B cell (primary cell): ENCODE results near the gene MAP4K4. TPM values are rescaled to one million over a fixed set of nuclear protein-coding genes. Genes with fewer than 3 reads are reported as not detected.

Source experiments
- ATAC-seq: fragments of 200-7000 bp; cut with Tn5 transposase; one replicate; pipeline ENCODE4 v1.10.0; 2021; ENCODE audit warnings: low read depth, mild to moderate bottlenecking, moderate number of reproducible peaks, moderate library complexity
- CTCF ChIA-PET: fragments of 350-600 bp; sonication (Branson Sonifier 250); formaldehyde crosslinking; loops from one replicate; lab custom pipeline; 2021; ENCODE audit warnings: antibody characterized with exemption, inconsistent platforms; lab: Charles Lee
- POLR2A ChIA-PET: fragments of 350-600 bp; sonication (Branson Sonifier 250); formaldehyde crosslinking; loops from one replicate; lab custom pipeline; 2021; ENCODE audit warnings: antibody characterized with exemption; lab: Charles Lee
- DNase-seq: peaks from one replicate; pipeline ENCODE4 v3.0.0; 2013
- H2AFZ ChIP-seq: 2 replicates; pipeline ENCODE4 v1.6.1; 2012; ENCODE audit warnings: mild to moderate bottlenecking, low read depth, low read length; ENCODE audit not compliant: insufficient read depth, poor library complexity, severe bottlenecking
- H3K27ac ChIP-seq, 2 donors: 1 replicate in 1 of 2; 2 replicates in 1 of 2; pipeline ENCODE4 v1.5.1; 2012 to 2013; ENCODE audit warnings: low read length in 2 of 2, mild to moderate bottlenecking in 2 of 2, moderate library complexity in 1 of 2
- H3K27me3 ChIP-seq, 4 experiments: fragments of 200-600 bp in 1 of 4; sonication (generic) in 1 of 4; replicated peaks in 1 of 4; 1 replicate in 2 of 4; 2 replicates in 2 of 4; pipeline versions ENCODE4 v1.6.1 to v1.7.0; 2013 to 2016; ENCODE audit warnings: low read length in 3 of 4, mild to moderate bottlenecking in 2 of 4, mixed read lengths in 1 of 4, moderate library complexity in 1 of 4; ENCODE audit not compliant: insufficient read depth in 4 of 4, control insufficient read depth in 3 of 4; ENCODE audit errors: control extremely low read depth in 1 of 4
- H3K36me3 ChIP-seq, 2 experiments: replicated peaks in 1 of 2; 1 replicate in 1 of 2; 2 replicates in 1 of 2; pipeline versions ENCODE4 v1.6.1 to v1.7.1; 2013; ENCODE audit warnings: low read length in 1 of 2; ENCODE audit not compliant: insufficient read depth in 2 of 2, control insufficient read depth in 1 of 2; ENCODE audit errors: control extremely low read depth in 1 of 2, extremely low read depth in 1 of 2
- H3K4me1 ChIP-seq, 2 donors: fragments of 200-600 bp in 1 of 2; sonication (generic) in 1 of 2; 1 replicate in 1 of 2; 2 replicates in 1 of 2; pipeline versions ENCODE4 v1.5.1 to v1.6.1; 2013 to 2017; ENCODE audit warnings: low read length in 2 of 2; ENCODE audit not compliant: control insufficient read depth in 2 of 2, insufficient read depth in 2 of 2
- H3K4me2 ChIP-seq: replicated peaks from 2 replicates; pipeline ENCODE3; 2012; ENCODE audit warnings: mild to moderate bottlenecking, low read depth, low read length; ENCODE audit not compliant: poor library complexity, severe bottlenecking
- H3K4me3 ChIP-seq, 5 experiments: fragments of 200-600 bp in 1 of 5; sonication (generic) in 1 of 5; 1 replicate in 3 of 5; 2 replicates in 2 of 5; pipeline versions ENCODE4 v1.5.1 to v1.7.0; 2011 to 2016; ENCODE audit warnings: low read length in 4 of 5, mild to moderate bottlenecking in 4 of 5, low read depth in 2 of 5, control low read depth in 1 of 5, moderate library complexity in 1 of 5; ENCODE audit not compliant: insufficient read depth in 1 of 5; ENCODE audit errors: control extremely low read depth in 1 of 5, extremely low read depth in 1 of 5
- H3K79me2 ChIP-seq: fragments of 200-600 bp; sonication (generic); one replicate; pipeline ENCODE4 v1.6.0; 2016; ENCODE audit warnings: low read length; ENCODE audit not compliant: control insufficient read depth, insufficient read depth
- H3K9ac ChIP-seq: fragments of 200-600 bp; sonication (generic); 2 replicates; pipeline ENCODE4 v1.6.1; 2017; ENCODE audit warnings: mild to moderate bottlenecking, low read length, moderate library complexity
- H3K9me3 ChIP-seq, 3 donors: one replicate each; pipeline versions ENCODE4 v1.6.1 to v1.7.1; 2013; ENCODE audit warnings: low read length in 2 of 3; ENCODE audit not compliant: control insufficient read depth in 2 of 3, insufficient read depth in 1 of 3; ENCODE audit errors: control extremely low read depth in 1 of 3
- H4K20me1 ChIP-seq: 2 replicates; pipeline ENCODE4 v1.6.0; 2012; ENCODE audit warnings: mild to moderate bottlenecking, low read length; ENCODE audit not compliant: insufficient read depth, control insufficient read depth, poor library complexity, severe bottlenecking
- H3K27ac Mint-ChIP-seq: one replicate; pipeline ENCODE4 v1.8.0; 2021; ENCODE audit warnings: mixed read lengths
- H3K27me3 Mint-ChIP-seq: one replicate; pipeline ENCODE4 v1.8.0; 2021; ENCODE audit warnings: mixed read lengths
- H3K4me1 Mint-ChIP-seq: one replicate; pipeline ENCODE4 v1.8.0; 2021; ENCODE audit warnings: mixed read lengths
- H3K4me3 Mint-ChIP-seq: one replicate; pipeline ENCODE4 v1.8.0; 2021; ENCODE audit warnings: mixed read lengths
- H3K9me3 Mint-ChIP-seq: one replicate; pipeline ENCODE4 v1.8.0; 2022; ENCODE audit warnings: mixed read lengths; ENCODE audit not compliant: insufficient read depth
- CTCF ChIP-seq: fragments of 200-600 bp; IDR thresholded peaks from one replicate; pipeline ENCODE4 v1.8.0; 2022; ENCODE audit warnings: antibody characterized with exemption, mild to moderate bottlenecking
- EZH2 ChIP-seq: IDR thresholded peaks from 2 replicates; pipeline ENCODE4 v1.6.1; 2012; ENCODE audit warnings: borderline replicate concordance, low read depth, mild to moderate bottlenecking, moderate library complexity, low read length; ENCODE audit not compliant: insufficient read depth, poor library complexity, severe bottlenecking
- WGBS: methylation state at CpG from one replicate; pipeline ENCODE4 v1.1.5; 2013; ENCODE audit warnings: missing lambda C conversion rate; ENCODE audit not compliant: insufficient coverage; 5-methylcytosine and 5-hydroxymethylcytosine counted together
- intact Hi-C: fragments of 100-400 bp; cut with micrococcal nuclease; formaldehyde crosslinking; loops from one replicate; pipeline ENCODE4 v1.10.0; 2022
- polyA plus RNA-seq: library from polyadenylated mRNA; depleted of rRNA; stranded (reverse); fragments of >200 nt; gene quantifications from 2 replicates; pipeline ENCODE4 v1.2.3, GENCODE V29; 2012
- total RNA-seq, 2 donors: library from RNA; stranded (reverse); fragments of 120-200 nt in 1 of 2; gene quantifications; 1 replicate in 1 of 2; 2 replicates in 1 of 2; pipeline versions ENCODE4 v1.2.3 to v1.2.4, GENCODE V29; 2013 to 2022

MAP4K4 gene
- total and polyA plus RNA-seq, 2 donors (not counting 1 experiment from before 2014, with no cell fraction given) = 54.8 to 280 TPM

- no peak overlapping the region for H3K4me2 ChIP-seq
- ChIA-PET POLR2A (no interaction called here), CTCF (interaction anchor here (0.5 to 2.7 kb wide), 2 partner anchors 26 to 147 kb away, joined by 3 to 13 read pairs; no protein-coding TSS in a partner anchor)
- no peaks in the 10 kb centered on the region for H3K27me3 Mint-ChIP-seq
- no peak overlapping the region for H3K9ac ChIP-seq
- no peaks in the 10 kb centered on the region for H3K4me1 ChIP-seq
- no peaks in the 10 kb centered on the region for H3K27me3 ChIP-seq
- peaks cover 14% of the 10 kb centered on the region for H3K79me2 ChIP-seq
- H3K4me1 Mint-ChIP-seq = no peaks in the 10 kb centered on the region
- intact Hi-C loops = no loop called here
- no peak overlapping the region for H3K27ac Mint-ChIP-seq
- DNase-seq (no peak), ATAC-seq (no peak)
- H2AFZ ChIP-seq = no peak overlapping the region
- peaks cover 32% of the 10 kb centered on the region for H4K20me1 ChIP-seq
- no peak overlapping the region for H3K4me3 Mint-ChIP-seq
- H3K9me3 Mint-ChIP-seq = no peaks in the 10 kb centered on the region
- TF ChIP-seq CTCF = no peak
- no peak for TF ChIP-seq EZH2
- no peak overlapping the region for H3K4me3 ChIP-seq
- peaks cover 8 to 92% of the 10 kb centered on the region in 2 experiments for H3K36me3 ChIP-seq
- H3K27ac ChIP-seq = no peak overlapping the region
- no peaks in the 10 kb centered on the region for H3K9me3 ChIP-seq
Observed at GRCh38 chr2:101858246-101858645, 160.7 kb downstream of the MAP4K4 start.

DNA sequence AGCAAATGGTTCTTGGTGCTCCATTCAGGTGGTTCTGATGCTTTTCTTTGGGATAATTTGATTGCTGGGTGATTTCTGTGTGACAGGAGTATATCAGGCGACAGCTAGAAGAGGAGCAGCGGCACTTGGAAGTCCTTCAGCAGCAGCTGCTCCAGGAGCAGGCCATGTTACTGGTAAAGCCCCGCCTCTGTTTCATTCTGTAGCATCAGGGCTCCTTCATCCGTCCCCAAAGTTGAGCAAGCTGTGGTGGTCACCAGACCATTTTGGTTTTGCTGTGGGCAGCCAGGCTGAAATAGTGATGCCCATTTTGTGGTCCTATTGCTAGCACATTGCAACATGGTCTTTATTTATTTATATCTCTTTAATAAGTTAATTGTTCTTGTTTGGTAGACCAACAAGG lies 161.4 kb downstream of the MAP4K4 start:
- H3K4me3 ChIP-seq = no peak overlapping the region
- peaks cover 14% of the 10 kb centered on the region for H3K79me2 ChIP-seq
- ChIA-PET CTCF (interaction anchor here (2.7 kb wide), 1 partner anchor 25 kb away, joined by 13 read pairs; no protein-coding TSS in a partner anchor), POLR2A (no interaction called here)
- H3K36me3 ChIP-seq = peaks cover 5 to 92% of the 10 kb centered on the region in 2 experiments
- TF ChIP-seq EZH2 = no peak
- TF ChIP-seq CTCF = no peak
- no peak overlapping the region for H3K4me2 ChIP-seq
- no peak overlapping the region for H3K27ac ChIP-seq
- H3K4me1 ChIP-seq = no peaks in the 10 kb centered on the region
- intact Hi-C loops = no loop called here
- no peak overlapping the region for H3K9ac ChIP-seq
- no peaks in the 10 kb centered on the region for H3K27me3 ChIP-seq
- H3K4me3 Mint-ChIP-seq = no peak overlapping the region
- DNase-seq = no peak
- H3K27ac Mint-ChIP-seq = no peak overlapping the region
- H3K9me3 Mint-ChIP-seq = no peaks in the 10 kb centered on the region
- H4K20me1 ChIP-seq = peaks cover 32% of the 10 kb centered on the region
- H2AFZ ChIP-seq = no peak overlapping the region
- no peaks in the 10 kb centered on the region for H3K4me1 Mint-ChIP-seq
- no peak for ATAC-seq
- no peaks in the 10 kb centered on the region for H3K9me3 ChIP-seq
- 100% methylated on average over 4 of the region's 4 CpGs for WGBS
- no peaks in the 10 kb centered on the region for H3K27me3 Mint-ChIP-seq
